ENCODE measurements around the gene PCK2.

DNA sequence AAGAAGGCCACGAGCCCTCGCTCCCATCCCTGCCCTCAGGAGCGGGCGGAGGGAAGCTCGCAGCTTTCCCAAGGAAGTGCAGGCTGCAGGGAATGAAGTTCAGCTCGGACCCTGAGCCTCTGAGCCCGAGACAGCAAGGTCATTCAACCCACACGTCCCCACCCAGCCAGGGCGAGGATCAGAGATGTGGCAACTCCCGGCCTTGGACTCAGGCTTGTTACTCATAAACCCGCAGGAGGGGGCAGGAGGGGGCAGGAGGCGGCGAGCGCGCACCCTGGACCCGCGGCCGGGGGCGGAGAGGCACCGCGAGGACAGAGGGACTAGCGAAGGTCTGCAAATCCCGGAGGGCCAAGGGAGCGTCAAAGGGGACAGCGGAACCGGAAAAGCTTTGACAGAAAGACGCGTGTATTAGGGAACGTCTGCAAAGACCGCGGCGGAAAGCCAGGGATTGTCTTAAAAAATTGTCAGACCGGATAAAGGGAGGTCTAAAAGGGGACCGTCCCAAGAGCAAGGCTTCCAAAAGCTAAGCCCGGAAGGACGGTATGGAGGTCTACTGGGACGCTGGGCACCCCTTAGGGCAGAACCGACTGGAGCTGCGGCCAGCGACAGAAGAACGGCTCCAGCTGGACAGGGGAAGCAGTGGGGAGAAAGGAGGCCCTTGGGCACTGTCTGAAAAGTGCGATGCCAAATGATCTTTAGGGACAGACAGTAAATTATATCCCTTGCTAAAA is 19.9 kb downstream of the PCK2 start:
- no peak for TF ChIP-seq RAD21 (IDR thresholded peaks at IDR 0.05; ENCODE audit: low read depth)
- TF ChIP-seq EP300 (IDR thresholded peaks at IDR 0.05; ENCODE audit: borderline replicate concordance), result no peak
- TF ChIP-seq EGR1 (IDR thresholded peaks at IDR 0.05), result peak; percentile 62
- TF ChIP-seq TAF1 (IDR thresholded peaks at IDR 0.05; ENCODE audit: low read depth), result peak; percentile 73
- TF ChIP-seq CREB1 (IDR thresholded peaks at IDR 0.05; ENCODE audit: low read depth), result no peak
- TF ChIP-seq, protein P1, sequence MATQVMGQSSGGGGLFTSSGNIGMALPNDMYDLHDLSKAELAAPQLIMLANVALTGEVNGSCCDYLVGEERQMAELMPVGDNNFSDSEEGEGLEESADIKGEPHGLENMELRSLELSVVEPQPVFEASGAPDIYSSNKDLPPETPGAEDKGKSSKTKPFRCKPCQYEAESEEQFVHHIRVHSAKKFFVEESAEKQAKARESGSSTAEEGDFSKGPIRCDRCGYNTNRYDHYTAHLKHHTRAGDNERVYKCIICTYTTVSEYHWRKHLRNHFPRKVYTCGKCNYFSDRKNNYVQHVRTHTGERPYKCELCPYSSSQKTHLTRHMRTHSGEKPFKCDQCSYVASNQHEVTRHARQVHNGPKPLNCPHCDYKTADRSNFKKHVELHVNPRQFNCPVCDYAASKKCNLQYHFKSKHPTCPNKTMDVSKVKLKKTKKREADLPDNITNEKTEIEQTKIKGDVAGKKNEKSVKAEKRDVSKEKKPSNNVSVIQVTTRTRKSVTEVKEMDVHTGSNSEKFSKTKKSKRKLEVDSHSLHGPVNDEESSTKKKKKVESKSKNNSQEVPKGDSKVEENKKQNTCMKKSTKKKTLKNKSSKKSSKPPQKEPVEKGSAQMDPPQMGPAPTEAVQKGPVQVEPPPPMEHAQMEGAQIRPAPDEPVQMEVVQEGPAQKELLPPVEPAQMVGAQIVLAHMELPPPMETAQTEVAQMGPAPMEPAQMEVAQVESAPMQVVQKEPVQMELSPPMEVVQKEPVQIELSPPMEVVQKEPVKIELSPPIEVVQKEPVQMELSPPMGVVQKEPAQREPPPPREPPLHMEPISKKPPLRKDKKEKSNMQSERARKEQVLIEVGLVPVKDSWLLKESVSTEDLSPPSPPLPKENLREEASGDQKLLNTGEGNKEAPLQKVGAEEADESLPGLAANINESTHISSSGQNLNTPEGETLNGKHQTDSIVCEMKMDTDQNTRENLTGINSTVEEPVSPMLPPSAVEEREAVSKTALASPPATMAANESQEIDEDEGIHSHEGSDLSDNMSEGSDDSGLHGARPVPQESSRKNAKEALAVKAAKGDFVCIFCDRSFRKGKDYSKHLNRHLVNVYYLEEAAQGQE (IDR thresholded peaks at IDR 0.05; ENCODE audit: low read depth), result no peak
- no peak for TF ChIP-seq TCF12 (IDR thresholded peaks at IDR 0.05; ENCODE audit: low read depth)
- TF ChIP-seq CEBPB (IDR thresholded peaks at IDR 0.05), result peak; percentile 49; the same call in 1 of the 2 replicates
- no peak for TF ChIP-seq TEAD4 (IDR thresholded peaks at IDR 0.05)
- 0 out of 2 replicates have a peak, but pooled peaks have one; percentile 34 for TF ChIP-seq FOXM1 (IDR thresholded peaks at IDR 0.05; ENCODE audit: borderline replicate concordance, low read depth)
